ENCODE results near the gene NPC1L1. TPM values are rescaled to one million over a fixed set of nuclear protein-coding genes. Genes with fewer than 3 reads are reported as not detected.

The NPC1L1 gene
- total and polyA plus RNA-seq, 8 donors: 0.06 to 0.50 (median 0.32) TPM; not detected in 1

GRCh38 chr7:44548893-44549292, 7.8 kb upstream of the NPC1L1 start:
- DNase-seq: no peak
- no peaks in the 10 kb centered on the region for H3K27me3 ChIP-seq
- H3K9me3 ChIP-seq: no peaks in the 10 kb centered on the region
- no peaks in the 10 kb centered on the region for H3K4me1 ChIP-seq
- TF ChIP-seq, protein P1, sequence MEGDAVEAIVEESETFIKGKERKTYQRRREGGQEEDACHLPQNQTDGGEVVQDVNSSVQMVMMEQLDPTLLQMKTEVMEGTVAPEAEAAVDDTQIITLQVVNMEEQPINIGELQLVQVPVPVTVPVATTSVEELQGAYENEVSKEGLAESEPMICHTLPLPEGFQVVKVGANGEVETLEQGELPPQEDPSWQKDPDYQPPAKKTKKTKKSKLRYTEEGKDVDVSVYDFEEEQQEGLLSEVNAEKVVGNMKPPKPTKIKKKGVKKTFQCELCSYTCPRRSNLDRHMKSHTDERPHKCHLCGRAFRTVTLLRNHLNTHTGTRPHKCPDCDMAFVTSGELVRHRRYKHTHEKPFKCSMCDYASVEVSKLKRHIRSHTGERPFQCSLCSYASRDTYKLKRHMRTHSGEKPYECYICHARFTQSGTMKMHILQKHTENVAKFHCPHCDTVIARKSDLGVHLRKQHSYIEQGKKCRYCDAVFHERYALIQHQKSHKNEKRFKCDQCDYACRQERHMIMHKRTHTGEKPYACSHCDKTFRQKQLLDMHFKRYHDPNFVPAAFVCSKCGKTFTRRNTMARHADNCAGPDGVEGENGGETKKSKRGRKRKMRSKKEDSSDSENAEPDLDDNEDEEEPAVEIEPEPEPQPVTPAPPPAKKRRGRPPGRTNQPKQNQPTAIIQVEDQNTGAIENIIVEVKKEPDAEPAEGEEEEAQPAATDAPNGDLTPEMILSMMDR (IDR thresholded peaks at IDR 0.05): no peak
- H3K4me3 ChIP-seq: no peak overlapping the region
- intact Hi-C loops (cut with DNase I): no loop called here
- H3K36me3 ChIP-seq: no peaks in the 10 kb centered on the region
- H3K27ac ChIP-seq: no peak overlapping the region
- no peak for ATAC-seq

- Histone ChIP-seq H3K9me3 (no peaks in the 10 kb centered on the region), H3K36me3 (no peaks in the 10 kb centered on the region), H3K4me3 (no peak overlapping the region), H3K27me3 (no peaks in the 10 kb centered on the region), H3K27ac (no peak overlapping the region), H3K4me1 (peaks cover 0 to 4% of the 10 kb centered on the region in 2 donors)
- ATAC-seq: no peak
- TF ChIP-seq, protein P1 (IDR thresholded peaks at IDR 0.05): no peak
- intact Hi-C loops (cut with DNase I): no loop called here
- no peak for DNase-seq
Measured at GRCh38 chr7:44547536-44548231, 6.6 kb upstream of the NPC1L1 start.

GRCh38 chr7:44541876-44542610, 913 bp upstream of the NPC1L1 start:
- no peaks in the 10 kb centered on the region for H3K9me3 ChIP-seq
- TF ChIP-seq, protein P1 (IDR thresholded peaks at IDR 0.05): no peak
- no peaks in the 10 kb centered on the region for H3K36me3 ChIP-seq
- ATAC-seq: no peak
- H3K27ac ChIP-seq: no peak overlapping the region
- peaks cover 0 to 5% of the 10 kb centered on the region in 2 donors for H3K4me1 ChIP-seq
- H3K4me3 ChIP-seq: no peak overlapping the region
- H3K27me3 ChIP-seq: no peaks in the 10 kb centered on the region
- no peak for DNase-seq
- intact Hi-C loops (cut with DNase I): no loop called here

GRCh38 chr7:44540592-44541027, 520 bp downstream of the NPC1L1 start:
- no peaks in the 10 kb centered on the region for H3K36me3 ChIP-seq
- H3K27me3 ChIP-seq: no peaks in the 10 kb centered on the region
- ATAC-seq: no peak
- TF ChIP-seq, protein P1 (IDR thresholded peaks at IDR 0.05): no peak
- peaks cover 0 to 5% of the 10 kb centered on the region in 2 donors for H3K4me1 ChIP-seq
- H3K4me3 ChIP-seq: no peak overlapping the region
- no peaks in the 10 kb centered on the region for H3K9me3 ChIP-seq
- intact Hi-C loops (cut with DNase I): no loop called here
- H3K27ac ChIP-seq: no peak overlapping the region
- DNase-seq: no peak

Measured in left lung (tissue), 10 donors.